Ectodermal cell (in vitro differentiated cells): ENCODE results near the gene RAB11FIP3.

Experiments
- H3K27ac ChIP-seq: 2 replicates; pipeline ENCODE4 v1.7.0; 2013; ENCODE audit warnings: mild to moderate bottlenecking, low read depth, low read length; ENCODE audit not compliant: insufficient read depth, poor library complexity, severe bottlenecking
- H3K27me3 ChIP-seq: 2 replicates; pipeline ENCODE4 v1.7.0; 2013; ENCODE audit warnings: mild to moderate bottlenecking, low read length; ENCODE audit not compliant: insufficient read depth, control insufficient read depth, poor library complexity, severe bottlenecking
- H3K36me3 ChIP-seq: one replicate; pipeline ENCODE4 v1.7.0; 2013; ENCODE audit warnings: low read length; ENCODE audit not compliant: control insufficient read depth, insufficient read depth
- H3K4me1 ChIP-seq: one replicate; pipeline ENCODE4 v1.7.0; 2013; ENCODE audit warnings: low read length; ENCODE audit not compliant: control insufficient read depth, insufficient read depth
- H3K4me3 ChIP-seq: 2 replicates; pipeline ENCODE4 v1.7.0; 2013; ENCODE audit warnings: low read depth, low read length, control low read depth; ENCODE audit not compliant: insufficient read depth
- H3K9me3 ChIP-seq: 2 replicates; pipeline ENCODE4 v1.7.0; 2013; ENCODE audit warnings: mild to moderate bottlenecking, low read length, moderate library complexity; ENCODE audit not compliant: control insufficient read depth
- WGBS, 2 experiments: methylation state at CpG; one replicate each; pipeline ENCODE4 v1.1.7; 2013; ENCODE audit warnings: missing lambda C conversion rate in 2 of 2; 5-methylcytosine and 5-hydroxymethylcytosine counted together

The RAB11FIP3 gene

DNA sequence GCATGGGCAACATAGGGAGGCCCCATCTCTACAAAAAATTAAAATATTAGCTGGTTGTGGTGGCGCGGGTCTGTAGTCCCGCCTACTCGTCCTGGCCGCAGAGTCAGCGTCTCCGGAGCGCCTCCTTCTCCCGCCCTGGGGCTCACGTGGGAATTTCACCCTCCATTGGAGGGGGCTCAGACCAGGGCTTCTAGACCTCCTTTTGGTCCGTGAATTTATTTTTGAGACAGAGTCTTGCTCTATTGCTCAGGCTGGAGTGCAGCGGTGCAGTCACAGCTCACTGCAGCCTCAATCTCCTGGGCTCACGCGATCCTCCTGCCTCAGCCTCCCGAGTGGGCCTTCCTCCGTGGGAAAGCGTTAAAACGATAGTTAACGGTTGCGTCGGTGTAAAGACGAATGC is 28.8 kb upstream of the RAB11FIP3 start:
- H3K27ac ChIP-seq: peak overlapping the region; percentile 3
- H3K36me3 ChIP-seq: peaks cover 5% of the 10 kb centered on the region
- H3K4me3 ChIP-seq: peak overlapping the region; percentile 31
- 6 to 9% methylated on average over 22 of the region's 22 CpGs for WGBS, 2 experiments
- H3K9me3 ChIP-seq: no peaks in the 10 kb centered on the region
- H3K4me1 ChIP-seq: peaks cover 8% of the 10 kb centered on the region
- no peaks in the 10 kb centered on the region for H3K27me3 ChIP-seq

DNA sequence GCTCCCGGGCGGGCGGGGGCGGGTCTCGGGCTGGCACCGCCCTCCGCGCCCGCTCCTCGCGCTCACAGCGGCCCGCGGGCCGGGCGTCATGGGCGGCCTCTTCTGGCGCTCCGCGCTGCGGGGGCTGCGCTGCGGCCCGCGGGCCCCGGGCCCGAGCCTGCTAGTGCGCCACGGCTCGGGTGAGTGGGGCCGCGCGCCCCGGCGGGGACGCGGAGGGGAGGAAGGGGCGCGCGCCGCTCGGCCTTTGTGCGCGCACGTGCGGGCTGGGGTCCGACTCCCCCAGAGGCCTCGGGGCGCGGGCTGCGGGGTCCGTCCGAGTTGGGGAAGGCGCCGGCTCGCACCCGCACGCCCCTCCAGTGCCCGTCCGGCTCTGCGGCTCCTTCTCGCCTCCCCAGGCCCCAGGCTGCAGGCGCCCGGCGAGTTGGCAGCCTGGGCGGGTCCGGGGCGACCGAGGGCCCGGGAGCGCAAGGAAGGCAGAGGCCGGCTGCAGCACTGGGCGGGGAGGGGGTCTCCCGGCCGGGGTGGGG is 28.3 kb upstream of the RAB11FIP3 start, which contains the start of gene NME4:
Gene NME4 (plus strand): TSS at position 65 of the 527 bp plus-strand sequence. CDS start 24 bp downstream, at position 89.
- Histone ChIP-seq H3K36me3 (peaks cover 5% of the 10 kb centered on the region), H3K27me3 (no peaks in the 10 kb centered on the region), H3K4me3 (peak within 1 kb of the TSS; percentile 69), H3K4me1 (peaks cover 8% of the 10 kb centered on the region), H3K27ac (peak within 1 kb of the TSS; percentile 77), H3K9me3 (no peaks in the 10 kb centered on the region)
- WGBS, 2 experiments: 1% methylated on average over 69 to 71 of the region's 75 CpGs

DNA sequence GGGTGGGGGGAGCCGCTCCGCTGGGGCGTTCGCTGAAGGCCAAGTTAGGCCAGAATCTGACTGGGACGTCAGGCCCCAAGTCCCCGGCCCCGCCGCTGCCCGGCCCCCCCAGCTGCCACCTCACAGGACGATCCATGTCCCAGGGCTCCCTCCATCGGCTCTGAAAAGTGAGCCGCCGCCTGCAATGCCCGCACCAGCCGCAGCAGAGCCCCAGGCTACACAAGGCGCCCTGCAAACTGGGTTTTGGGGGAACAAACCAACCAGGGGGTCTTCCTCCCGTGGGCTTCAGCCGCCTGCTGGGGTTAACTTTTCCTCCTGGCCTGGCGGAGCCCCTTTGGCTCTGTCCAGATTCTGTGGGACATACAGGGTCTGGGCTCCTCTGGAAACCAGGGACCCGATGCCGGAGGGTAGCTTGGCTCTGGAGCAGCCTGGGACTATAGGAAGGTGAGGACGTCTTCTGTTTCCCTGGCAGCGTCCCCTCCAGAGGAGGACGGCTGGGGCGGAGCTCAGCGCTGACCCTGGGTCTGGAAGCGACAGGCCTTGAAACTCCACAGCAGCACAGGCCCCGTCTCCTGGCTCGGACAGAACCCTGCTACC is 27.6 kb upstream of the RAB11FIP3 start:
- peaks cover 5% of the 10 kb centered on the region for H3K36me3 ChIP-seq
- H3K4me1 ChIP-seq: peaks cover 8% of the 10 kb centered on the region
- 32 to 35% methylated on average over 29 of the region's 29 CpGs for WGBS, 2 experiments
- peak overlapping the region; percentile 23 for H3K4me3 ChIP-seq
- no peaks in the 10 kb centered on the region for H3K9me3 ChIP-seq
- H3K27ac ChIP-seq: peak overlapping the region; percentile 69
- no peaks in the 10 kb centered on the region for H3K27me3 ChIP-seq

DNA sequence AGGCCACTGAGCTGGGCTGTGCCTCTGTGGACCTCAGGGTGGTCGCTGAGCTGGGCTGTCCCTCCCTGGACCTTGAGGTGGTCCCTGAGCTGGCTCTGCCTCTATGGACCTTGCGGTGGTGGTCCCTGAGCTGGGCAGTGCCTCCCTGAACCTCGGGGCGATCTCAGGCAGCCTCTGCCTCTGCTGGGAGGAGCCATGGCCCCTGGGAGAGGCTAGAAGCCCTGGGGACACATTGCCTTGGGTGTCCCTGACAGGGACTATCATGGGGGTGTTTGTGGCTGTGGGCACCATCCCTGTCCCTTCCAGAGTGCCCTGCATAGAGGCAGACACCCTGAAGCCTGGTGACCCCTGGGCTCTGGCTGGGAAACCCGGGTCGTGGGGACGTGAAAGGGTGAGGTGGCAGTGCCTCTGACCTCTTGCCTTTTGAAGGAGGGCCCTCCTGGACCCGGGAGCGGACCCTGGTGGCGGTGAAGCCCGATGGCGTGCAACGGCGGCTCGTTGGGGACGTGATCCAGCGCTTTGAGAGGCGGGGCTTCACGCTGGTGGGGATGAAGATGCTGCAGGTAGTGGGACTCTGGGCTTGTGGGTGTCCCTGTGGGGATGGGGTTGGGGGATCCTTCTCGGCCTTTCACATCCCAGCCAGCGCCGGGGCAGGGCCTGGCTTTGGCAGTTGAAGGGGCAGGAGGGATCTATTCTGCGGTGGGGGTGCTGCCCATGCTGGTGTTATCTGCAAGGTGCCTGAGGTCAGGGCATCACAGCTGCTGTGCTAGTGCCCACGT is 26.7 kb upstream of the RAB11FIP3 start:
- Histone ChIP-seq H3K27ac (no peak overlapping the region), H3K36me3 (peaks cover 5% of the 10 kb centered on the region), H3K9me3 (no peaks in the 10 kb centered on the region), H3K27me3 (no peaks in the 10 kb centered on the region), H3K4me1 (peaks cover 8% of the 10 kb centered on the region), H3K4me3 (peak overlapping the region; percentile 23)
- WGBS, 2 experiments: 90 to 92% methylated on average over 24 of the region's 24 CpGs

DNA sequence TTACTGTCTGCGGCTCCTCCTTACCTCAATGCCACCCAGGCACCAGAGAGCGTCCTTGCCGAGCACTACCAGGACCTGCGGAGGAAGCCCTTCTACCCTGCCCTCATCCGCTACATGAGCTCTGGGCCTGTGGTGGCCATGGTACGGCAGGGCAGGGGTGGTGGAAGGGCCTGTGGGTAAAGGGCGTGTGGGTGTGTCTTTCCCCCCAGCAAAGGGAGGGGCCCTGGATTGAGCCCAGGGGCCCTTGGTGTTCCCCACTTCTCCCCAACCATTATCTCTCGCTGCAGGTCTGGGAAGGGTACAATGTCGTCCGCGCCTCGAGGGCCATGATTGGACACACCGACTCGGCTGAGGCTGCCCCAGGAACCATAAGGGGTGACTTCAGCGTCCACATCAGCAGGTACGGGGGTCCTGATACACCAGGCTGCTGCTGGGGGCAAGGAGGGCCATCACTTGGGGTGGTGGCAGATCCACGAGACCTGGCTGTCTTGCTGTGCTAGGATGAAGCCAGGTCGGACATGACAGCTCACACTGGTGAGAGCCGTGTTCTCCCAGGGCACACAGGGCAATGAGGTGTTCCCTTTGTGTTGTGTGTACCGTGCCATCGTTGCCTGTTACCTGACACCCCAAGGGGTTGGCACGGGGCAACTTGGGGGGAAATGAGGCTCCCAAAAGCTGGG is 26.0 kb upstream of the RAB11FIP3 start:
- 91 to 92% methylated on average over 22 of the region's 22 CpGs for WGBS, 2 experiments
- no peaks in the 10 kb centered on the region for H3K27me3 ChIP-seq
- no peak overlapping the region for H3K4me3 ChIP-seq
- H3K27ac ChIP-seq: no peak overlapping the region
- H3K36me3 ChIP-seq: peaks cover 5% of the 10 kb centered on the region
- no peaks in the 10 kb centered on the region for H3K9me3 ChIP-seq
- H3K4me1 ChIP-seq: peaks cover 8% of the 10 kb centered on the region

DNA sequence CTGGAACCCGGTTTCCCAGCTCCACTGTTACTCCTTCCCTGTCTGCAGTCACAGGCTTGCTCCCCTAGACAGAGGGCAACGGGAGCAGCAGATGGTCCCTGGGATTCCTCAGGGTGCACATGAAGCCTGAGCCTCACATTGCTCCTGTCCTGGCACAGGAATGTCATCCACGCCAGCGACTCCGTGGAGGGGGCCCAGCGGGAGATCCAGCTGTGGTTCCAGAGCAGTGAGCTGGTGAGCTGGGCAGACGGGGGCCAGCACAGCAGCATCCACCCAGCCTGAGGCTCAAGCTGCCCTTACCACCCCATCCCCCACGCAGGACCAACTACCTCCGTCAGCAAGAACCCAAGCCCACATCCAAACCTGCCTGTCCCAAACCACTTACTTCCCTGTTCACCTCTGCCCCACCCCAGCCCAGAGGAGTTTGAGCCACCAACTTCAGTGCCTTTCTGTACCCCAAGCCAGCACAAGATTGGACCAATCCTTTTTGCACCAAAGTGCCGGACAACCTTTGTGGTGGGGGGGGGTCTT is 25.3 kb upstream of the RAB11FIP3 start:
- H3K4me3 ChIP-seq: no peak overlapping the region
- peaks cover 5% of the 10 kb centered on the region for H3K36me3 ChIP-seq
- H3K27ac ChIP-seq: no peak overlapping the region
- WGBS, 2 experiments: 79 to 80% methylated on average over 9 to 10 of the region's 10 CpGs
- no peaks in the 10 kb centered on the region for H3K27me3 ChIP-seq
- H3K9me3 ChIP-seq: no peaks in the 10 kb centered on the region
- peaks cover 8% of the 10 kb centered on the region for H3K4me1 ChIP-seq

DNA sequence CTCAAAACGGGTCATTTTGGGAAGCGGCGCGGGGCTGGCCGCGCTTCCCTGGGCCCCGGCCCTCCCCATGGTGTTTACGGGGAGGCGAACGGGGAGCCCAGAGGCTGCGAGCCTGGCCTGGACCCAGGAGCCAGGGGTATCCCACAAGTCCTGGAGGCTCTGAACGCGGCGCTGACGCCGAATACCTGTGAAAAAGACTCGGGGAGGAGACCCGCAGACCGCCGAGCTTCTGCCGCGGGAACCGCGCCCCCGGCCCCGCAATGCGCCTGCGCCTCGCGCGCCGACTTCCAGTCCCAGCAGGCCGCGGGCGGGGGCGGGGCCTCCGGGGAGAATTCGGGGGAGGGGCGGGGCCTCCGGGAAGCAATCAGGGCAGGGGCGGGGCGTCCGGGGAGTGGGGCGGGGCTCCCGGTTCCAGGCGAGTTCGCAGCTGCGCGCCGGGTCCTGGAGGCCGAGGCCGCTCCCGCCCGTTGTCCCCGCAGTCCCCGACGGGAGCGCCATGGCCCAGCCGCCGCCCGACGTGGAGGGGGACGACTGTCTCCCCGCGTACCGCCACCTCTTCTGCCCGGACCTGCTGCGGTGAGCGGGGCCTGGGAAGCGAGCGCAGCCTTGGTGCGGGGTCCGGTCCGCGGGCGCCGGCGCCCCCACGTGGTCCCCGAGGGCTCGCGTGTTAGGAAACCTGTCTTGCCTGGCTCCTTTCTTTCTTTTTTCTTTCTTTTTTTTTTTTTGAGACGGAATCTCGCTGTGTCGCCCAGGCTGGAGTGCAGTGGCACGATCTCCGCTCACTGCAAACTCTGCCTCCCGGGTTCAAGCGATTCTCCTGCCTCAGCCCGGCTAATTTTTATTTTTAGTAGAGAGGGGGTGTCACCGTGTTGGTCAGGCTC is 23.7 kb upstream of the RAB11FIP3 start, which contains the start of gene DECR2:
Gene DECR2 (plus strand): TSS at position 418 of the 881 bp plus-strand sequence. CDS start 79 bp downstream, at position 497.
- 2% methylated on average over 91 of the region's 91 CpGs for WGBS, 2 experiments
- H3K4me3 ChIP-seq: peak within 1 kb of the TSS; percentile 63
- H3K27ac ChIP-seq: peak within 1 kb of the TSS; percentile 80
- H3K4me1 ChIP-seq: peaks cover under 1% of the 10 kb centered on the region
- no peaks in the 10 kb centered on the region for H3K27me3 ChIP-seq
- H3K36me3 ChIP-seq: peaks cover 5% of the 10 kb centered on the region
- H3K9me3 ChIP-seq: no peaks in the 10 kb centered on the region

DNA sequence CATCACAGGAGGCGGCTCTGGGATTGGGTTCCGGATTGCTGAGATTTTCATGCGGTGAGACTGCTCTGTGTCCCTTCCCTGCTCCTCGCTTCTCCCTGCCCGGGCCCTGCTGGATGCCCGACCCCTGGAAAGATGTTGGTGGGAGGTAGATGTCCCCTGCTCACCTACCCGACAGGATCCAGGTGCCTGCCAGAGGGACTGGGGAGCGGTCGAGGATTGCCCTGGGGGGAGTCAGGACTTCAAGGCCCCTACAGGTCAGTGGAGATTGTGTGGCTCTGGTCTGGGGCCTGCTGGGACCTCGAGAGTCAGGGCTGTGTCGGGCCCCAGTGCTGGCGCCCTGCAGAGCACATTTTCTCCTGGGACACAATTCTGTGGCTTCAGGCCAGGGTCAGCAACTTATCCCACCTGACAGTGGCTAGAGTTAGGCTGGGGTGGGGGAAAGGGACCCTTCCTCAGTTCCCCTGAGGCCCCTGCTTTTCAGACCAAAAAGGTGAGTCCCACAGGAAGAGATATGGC is 20.4 kb upstream of the RAB11FIP3 start:
- no peaks in the 10 kb centered on the region for H3K4me1 ChIP-seq
- H3K9me3 ChIP-seq: no peaks in the 10 kb centered on the region
- no peak overlapping the region for H3K4me3 ChIP-seq
- no peaks in the 10 kb centered on the region for H3K27me3 ChIP-seq
- WGBS, 2 experiments: 93 to 96% methylated on average over 12 of the region's 12 CpGs
- no peak overlapping the region for H3K27ac ChIP-seq
- H3K36me3 ChIP-seq: no peaks in the 10 kb centered on the region
